Right atrium auricular region (tissue), 2 donors: Measurements from ENCODE around the gene BPGM. TPM values are rescaled to one million over a fixed set of nuclear protein-coding genes. Genes with fewer than 3 reads are reported as not detected.

Experiments
- DNase-seq: peaks from one replicate; pipeline ENCODE4 v3.0.0-alpha.2; 2019; ENCODE audit warnings: low spot score
- H3K27ac ChIP-seq, 2 donors: fragments of 200-600 bp; sonication (generic); 1 replicate in 1 of 2; 2 replicates in 1 of 2; pipeline ENCODE4 v1.5.1; 2016 to 2019
- H3K27me3 ChIP-seq, 2 donors: fragments of 200-600 bp; sonication (generic); one replicate each; pipeline versions ENCODE4 v1.5.1 to v1.6.0; 2017 to 2019
- H3K36me3 ChIP-seq: fragments of 200-600 bp; sonication (generic); one replicate; pipeline ENCODE4 v1.5.1; 2016
- H3K4me1 ChIP-seq, 2 donors: fragments of 200-600 bp; sonication (generic); one replicate each; pipeline versions ENCODE4 v1.5.1 to v1.6.0; 2017 to 2019
- H3K4me3 ChIP-seq, 2 donors: fragments of 200-600 bp; sonication (generic); 1 replicate in 1 of 2; 2 replicates in 1 of 2; pipeline ENCODE4 v1.5.1; 2017 to 2019; ENCODE audit warnings: mild to moderate bottlenecking in 1 of 2, moderate library complexity in 1 of 2
- H3K9me3 ChIP-seq, 2 donors: fragments of 200-600 bp; sonication (generic); one replicate each; pipeline ENCODE4 v1.5.1; 2019
- CTCF ChIP-seq, 2 donors: fragments of 200-600 bp; sonication (generic); IDR thresholded peaks; one replicate each; pipeline ENCODE4 v1.5.1; 2019; ENCODE audit warnings: antibody characterized with exemption in 2 of 2
- total RNA-seq, 2 donors: library from RNA; depleted of rRNA; stranded (reverse); fragments of >200 nt; gene quantifications; one replicate each; pipeline ENCODE4 v1.1.0, GENCODE V29; 2016

Gene BPGM
- total RNA-seq, 2 donors from 2014 or later = 12.5 to 16.7 TPM

DNA sequence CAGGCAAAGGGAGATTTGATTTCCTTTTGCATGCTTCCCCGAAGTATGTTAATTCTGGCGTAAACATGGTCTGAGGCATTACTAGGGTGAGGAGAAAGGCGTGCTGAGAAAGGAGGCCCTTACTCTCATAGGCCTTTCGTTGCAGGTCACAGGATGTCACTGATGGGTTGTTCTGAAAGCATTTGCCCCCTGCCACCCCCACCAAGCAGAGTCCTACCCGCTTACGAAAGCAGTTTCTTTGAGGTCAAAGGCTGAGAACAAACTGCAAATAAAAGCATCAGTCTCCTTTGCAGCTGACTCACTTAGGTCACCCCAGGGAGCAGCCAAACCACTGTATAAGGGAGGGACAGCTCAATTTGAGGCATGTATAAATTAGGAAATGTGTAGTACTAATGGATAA, 57.1 kb downstream of the BPGM start:
- peaks cover 0 to 12% of the 10 kb centered on the region in 2 donors for H3K4me1 ChIP-seq
- H3K27me3 ChIP-seq = no peaks in the 10 kb centered on the region
- H3K27ac ChIP-seq = peak overlapping the region; percentile 47 to 56

GRCh38 chr7:134704827-134705226, 58.2 kb downstream of the BPGM start:
- Histone ChIP-seq H3K27me3 (no peaks in the 10 kb centered on the region), H3K36me3 (no peaks in the 10 kb centered on the region), H3K4me1 (peaks cover 0 to 12% of the 10 kb centered on the region in 2 donors), H3K27ac (no peak overlapping the region), H3K9me3 (no peaks in the 10 kb centered on the region), H3K4me3 (no peak overlapping the region)
- no peak for DNase-seq
- no peak for TF ChIP-seq CTCF (IDR thresholded peaks at IDR 0.05)

More for the DNA sequence above, 57.1 kb downstream of the BPGM start:
- Histone ChIP-seq H3K36me3 (no peaks in the 10 kb centered on the region), H3K9me3 (no peaks in the 10 kb centered on the region), H3K4me3 (no peak overlapping the region)
- DNase-seq = no peak
- TF ChIP-seq CTCF (IDR thresholded peaks at IDR 0.05) = no peak

DNA sequence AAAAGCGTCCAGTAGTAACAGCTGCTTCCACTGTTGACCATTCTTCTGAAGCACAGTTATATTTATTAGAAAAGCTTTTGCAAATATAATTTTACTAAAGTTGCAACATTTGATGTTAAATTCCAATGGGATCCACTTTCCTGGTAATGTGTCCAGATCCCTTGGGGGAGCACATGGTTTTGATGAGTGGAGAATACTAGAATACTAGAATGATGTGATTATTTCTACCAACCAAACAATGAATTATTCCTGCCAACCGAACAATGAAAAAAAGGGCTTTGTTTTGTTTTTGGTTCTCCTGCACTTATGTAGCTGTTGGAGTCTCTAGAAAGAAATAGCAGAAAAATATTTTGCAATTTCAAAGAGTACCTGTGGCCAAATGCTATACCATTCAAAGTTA, 59.1 kb downstream of the BPGM start:
- Histone ChIP-seq H3K27ac (no peak overlapping the region), H3K4me1 (peaks cover 0 to 12% of the 10 kb centered on the region in 2 donors)
- DNase-seq = no peak

DNA sequence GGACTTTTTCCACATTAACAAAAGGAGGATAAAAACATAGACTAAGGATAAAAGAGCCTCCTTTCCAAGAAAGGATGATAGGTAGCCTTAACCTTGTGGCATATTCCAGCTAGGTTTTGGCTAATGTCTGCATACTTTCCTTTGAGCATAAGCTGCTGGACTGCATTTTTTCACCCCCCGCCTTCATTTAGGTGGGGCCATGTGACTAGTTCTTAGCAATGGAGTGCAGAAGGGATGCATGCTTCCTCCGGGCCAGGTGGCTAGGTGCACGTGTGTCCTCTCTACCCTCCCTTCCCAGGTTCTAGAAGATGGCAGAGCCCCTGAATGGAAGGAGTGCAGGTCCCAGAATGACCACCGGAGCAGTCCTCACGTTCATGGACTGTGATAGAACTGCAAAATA, 59.8 kb downstream of the BPGM start:
- Histone ChIP-seq H3K4me3 (no peak overlapping the region), H3K27ac (no peak overlapping the region), H3K4me1 (peaks cover 0 to 17% of the 10 kb centered on the region in 2 donors), H3K36me3 (no peaks in the 10 kb centered on the region), H3K27me3 (no peaks in the 10 kb centered on the region), H3K9me3 (no peaks in the 10 kb centered on the region)
- TF ChIP-seq CTCF (IDR thresholded peaks at IDR 0.05) = no peak
- DNase-seq = no peak

More for the DNA sequence above, 59.1 kb downstream of the BPGM start:
- no peaks in the 10 kb centered on the region for H3K27me3 ChIP-seq
- H3K9me3 ChIP-seq = no peaks in the 10 kb centered on the region
- no peak overlapping the region for H3K4me3 ChIP-seq
- TF ChIP-seq CTCF (IDR thresholded peaks at IDR 0.05) = no peak
- H3K36me3 ChIP-seq = no peaks in the 10 kb centered on the region

DNA sequence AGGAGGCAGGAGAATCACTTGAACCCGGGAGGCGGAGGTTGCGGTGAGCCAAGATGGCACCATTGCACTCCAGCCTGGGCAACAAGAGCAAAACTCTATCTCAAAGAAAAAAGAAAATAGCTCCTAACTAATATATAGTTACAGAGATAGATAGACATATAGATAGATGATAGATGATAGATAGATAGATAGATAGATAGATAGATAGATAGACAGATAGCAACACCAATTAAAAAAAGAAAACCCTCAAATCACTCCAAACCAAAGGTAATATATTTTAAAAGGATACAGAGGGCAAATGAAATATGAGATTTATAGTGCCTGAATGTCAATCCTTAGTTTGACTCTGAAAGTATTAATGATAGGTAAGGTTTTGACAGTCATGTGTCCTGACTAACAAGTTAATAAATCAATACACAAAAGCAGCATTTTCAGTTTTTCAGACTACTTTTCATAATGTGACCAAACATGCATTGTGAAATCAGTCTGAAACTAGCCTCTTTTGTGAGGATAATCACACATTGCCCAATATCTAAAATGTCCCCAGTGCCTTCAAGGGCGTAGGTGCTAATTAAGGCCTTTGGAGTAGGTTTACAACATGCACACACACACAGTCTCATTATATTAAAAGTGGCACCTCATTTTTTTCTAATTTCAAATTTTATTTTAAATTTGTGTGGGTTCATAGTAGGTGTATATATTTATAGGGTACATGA, 61.2 kb downstream of the BPGM start:
- H3K4me3 ChIP-seq = no peak overlapping the region
- no peaks in the 10 kb centered on the region for H3K9me3 ChIP-seq
- TF ChIP-seq CTCF (IDR thresholded peaks at IDR 0.05) = no peak
- no peak overlapping the region for H3K27ac ChIP-seq
- H3K27me3 ChIP-seq = no peaks in the 10 kb centered on the region
- no peak for DNase-seq
- H3K4me1 ChIP-seq = peaks cover 0 to 10% of the 10 kb centered on the region in 2 donors
- H3K36me3 ChIP-seq = no peaks in the 10 kb centered on the region

- no peaks in the 10 kb centered on the region for H3K9me3 ChIP-seq
- peaks cover 0 to 5% of the 10 kb centered on the region in 2 donors for H3K4me1 ChIP-seq
- H3K36me3 ChIP-seq = no peaks in the 10 kb centered on the region
- no peak for TF ChIP-seq CTCF (IDR thresholded peaks at IDR 0.05)
- no peak for DNase-seq
- H3K27me3 ChIP-seq = no peaks in the 10 kb centered on the region
- H3K27ac ChIP-seq = no peak overlapping the region
- H3K4me3 ChIP-seq = no peak overlapping the region
These were observed 62.0 kb downstream of the BPGM start for GRCh38 chr7:134708692-134709091.
